Prostate gland (tissue), 2 donors: Measurements from ENCODE around the gene USP32. TPM values are rescaled to one million over a fixed set of nuclear protein-coding genes. Genes with fewer than 3 reads are reported as not detected.
"Not testable (repeated sequence)": the region's sequence is repeated elsewhere in the genome, so short reads cannot be mapped to it uniquely, and the experiment has no call there.

Source experiments
- DNase-seq: peaks from one replicate; pipeline ENCODE4 v3.0.0-alpha.2; 2019; ENCODE audit warnings: low spot score
- H3K27ac ChIP-seq, 2 donors: fragments of 200-600 bp; sonication (generic); 2 replicates each; pipeline ENCODE4 v1.5.1; 2017 to 2019
- H3K27me3 ChIP-seq: fragments of 200-600 bp; sonication (generic); replicated peaks from 2 replicates; pipeline ENCODE4 v1.5.1; 2019; ENCODE audit not compliant: insufficient read depth
- H3K36me3 ChIP-seq, 2 donors: fragments of 200-600 bp; sonication (generic); 1 replicate in 1 of 2; 2 replicates in 1 of 2; pipeline versions ENCODE4 v1.5.1 to v1.8.1; 2017 to 2019
- H3K4me1 ChIP-seq: fragments of 200-600 bp; sonication (generic); replicated peaks from 2 replicates; pipeline ENCODE4 v1.5.1; 2019
- H3K4me3 ChIP-seq, 2 donors: fragments of 200-600 bp; sonication (generic); 2 replicates each; pipeline ENCODE4 v1.5.1; 2017 to 2019
- H3K9me3 ChIP-seq: fragments of 200-600 bp; sonication (generic); 2 replicates; pipeline ENCODE4 v1.5.1; 2017
- POLR2A ChIP-seq: fragments of 450-650 bp; IDR thresholded peaks from one replicate; pipeline ENCODE4 v1.6.1; 2016; ENCODE audit warnings: antibody characterized with exemption, mild to moderate bottlenecking
- POLR2AphosphoS5 ChIP-seq: sonication (generic); formaldehyde crosslinking; IDR thresholded peaks from one replicate; pipeline ENCODE4 v1.6.1; 2017; ENCODE audit warnings: antibody characterized with exemption
- WGBS: methylation state at CpG from one replicate; pipeline ENCODE4 v1.1.5; 2018; 5-methylcytosine and 5-hydroxymethylcytosine counted together
- intact Hi-C: fragments of 100-400 bp; cut with DNase I; formaldehyde crosslinking; loops from one replicate; pipeline ENCODE4 v1.14.2; 2022
- total RNA-seq, 2 donors: library from RNA; depleted of rRNA; stranded (reverse); fragments of >200 nt; gene quantifications; one replicate each; pipeline ENCODE4 v1.1.0, GENCODE V29; 2016
- TF ChIP-seq, protein P1 (sequence below), 4 experiments: fragments of 200-600 bp in 2 of 4; fragments of 450-650 bp in 2 of 4; sonication (generic) in 2 of 4; IDR thresholded peaks; 1 replicate in 3 of 4; 2 replicates in 1 of 4; pipeline ENCODE4 v1.5.1; 2016 to 2019; ENCODE audit warnings: antibody characterized with exemption in 4 of 4, mild to moderate bottlenecking in 2 of 4, moderate library complexity in 2 of 4

Gene USP32
- total RNA-seq, 2 donors from 2014 or later, result 21.8 to 59.3 TPM

DNA sequence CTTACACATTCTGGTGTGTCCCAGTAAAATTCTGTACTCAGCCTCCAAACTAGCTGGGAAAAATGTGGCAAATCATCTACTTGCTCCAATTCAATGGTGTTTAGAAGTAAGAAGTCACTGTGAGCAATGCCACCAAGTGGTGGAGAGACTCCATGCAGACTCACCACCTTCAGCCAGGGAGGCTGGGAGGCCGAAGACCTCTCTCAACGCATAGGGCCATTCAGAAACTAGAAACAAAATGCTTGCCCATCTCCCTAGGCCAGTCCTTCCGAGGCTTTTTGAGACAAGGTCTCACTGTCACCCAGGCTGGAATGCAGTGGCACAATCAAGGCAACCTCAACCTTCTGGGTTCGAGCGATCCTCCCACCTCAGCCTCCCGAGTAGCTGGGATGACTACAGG is 217.2 kb downstream of the USP32 start:
- H3K36me3 ChIP-seq, intact Hi-C loops, H3K4me3 ChIP-seq, H3K27ac ChIP-seq, H3K4me1 ChIP-seq, DNase-seq, H3K9me3 ChIP-seq, H3K27me3 ChIP-seq: not testable (repeated sequence)
- 96% methylated on average over 6 of the region's 6 CpGs for WGBS
- TF ChIP-seq, protein P1, sequence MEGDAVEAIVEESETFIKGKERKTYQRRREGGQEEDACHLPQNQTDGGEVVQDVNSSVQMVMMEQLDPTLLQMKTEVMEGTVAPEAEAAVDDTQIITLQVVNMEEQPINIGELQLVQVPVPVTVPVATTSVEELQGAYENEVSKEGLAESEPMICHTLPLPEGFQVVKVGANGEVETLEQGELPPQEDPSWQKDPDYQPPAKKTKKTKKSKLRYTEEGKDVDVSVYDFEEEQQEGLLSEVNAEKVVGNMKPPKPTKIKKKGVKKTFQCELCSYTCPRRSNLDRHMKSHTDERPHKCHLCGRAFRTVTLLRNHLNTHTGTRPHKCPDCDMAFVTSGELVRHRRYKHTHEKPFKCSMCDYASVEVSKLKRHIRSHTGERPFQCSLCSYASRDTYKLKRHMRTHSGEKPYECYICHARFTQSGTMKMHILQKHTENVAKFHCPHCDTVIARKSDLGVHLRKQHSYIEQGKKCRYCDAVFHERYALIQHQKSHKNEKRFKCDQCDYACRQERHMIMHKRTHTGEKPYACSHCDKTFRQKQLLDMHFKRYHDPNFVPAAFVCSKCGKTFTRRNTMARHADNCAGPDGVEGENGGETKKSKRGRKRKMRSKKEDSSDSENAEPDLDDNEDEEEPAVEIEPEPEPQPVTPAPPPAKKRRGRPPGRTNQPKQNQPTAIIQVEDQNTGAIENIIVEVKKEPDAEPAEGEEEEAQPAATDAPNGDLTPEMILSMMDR (IDR thresholded peaks at IDR 0.05), result peak in 1 of 4 experiments; percentile 14

DNA sequence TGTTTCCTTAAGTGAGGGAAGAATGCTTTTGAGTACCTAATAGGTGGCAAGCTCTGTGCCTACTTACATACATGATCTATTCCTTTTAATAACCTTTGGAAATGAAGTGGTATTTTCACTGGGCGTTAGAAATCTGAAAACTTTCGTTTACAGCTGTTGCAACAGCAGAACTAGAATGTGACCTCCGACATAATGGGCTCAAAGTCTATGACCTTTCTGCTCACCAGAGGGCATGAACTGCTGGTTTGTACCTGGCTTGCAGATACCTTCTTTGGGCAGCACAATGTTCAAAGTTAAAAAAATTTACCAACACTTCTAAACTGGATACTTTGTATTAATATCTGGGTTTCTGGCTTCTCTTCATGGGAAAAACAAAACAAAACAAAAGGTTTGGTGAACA is 217.9 kb downstream of the USP32 start:
- H3K4me3 ChIP-seq, result no peak overlapping the region
- H3K27ac ChIP-seq, result no peak overlapping the region
- no peaks in the 10 kb centered on the region for H3K9me3 ChIP-seq
- DNase-seq, result no peak
- intact Hi-C loops, result no loop called here
- TF ChIP-seq POLR2AphosphoS5, result no peak
- TF ChIP-seq, protein P1 (IDR thresholded peaks at IDR 0.05), result no peak
- TF ChIP-seq POLR2A, result no peak
- no peaks in the 10 kb centered on the region for H3K27me3 ChIP-seq
- WGBS, result 82% methylated on average over 3 of the region's 3 CpGs
- H3K4me1 ChIP-seq, result no peaks in the 10 kb centered on the region
- H3K36me3 ChIP-seq, result no peaks in the 10 kb centered on the region

DNA sequence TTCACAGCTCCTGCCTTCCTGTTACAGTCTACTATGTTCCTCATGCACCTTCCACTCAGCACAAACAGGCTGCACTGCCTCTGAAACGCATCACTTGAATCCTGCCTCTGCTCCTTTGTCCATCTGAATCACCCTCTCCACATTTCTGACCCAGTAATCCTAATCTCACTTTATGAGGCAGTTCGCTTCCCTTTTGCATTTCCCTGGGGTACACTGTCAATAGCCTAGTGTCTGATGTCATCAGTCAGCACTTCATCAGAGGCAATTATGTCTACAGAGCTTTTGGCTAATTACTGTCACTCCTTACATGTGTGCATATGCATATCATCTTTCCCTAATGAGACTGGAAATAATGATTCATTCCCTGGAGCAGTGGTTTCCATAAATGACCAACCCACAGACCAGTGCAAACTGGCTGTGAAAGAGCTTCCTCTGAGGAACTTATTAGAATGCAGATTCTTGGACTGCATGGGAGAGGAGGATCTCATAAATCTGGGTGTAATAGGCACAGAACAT is 218.6 kb downstream of the USP32 start:
- DNase-seq, result no peak
- WGBS, result 61% methylated on average over 2 of the region's 2 CpGs

DNA sequence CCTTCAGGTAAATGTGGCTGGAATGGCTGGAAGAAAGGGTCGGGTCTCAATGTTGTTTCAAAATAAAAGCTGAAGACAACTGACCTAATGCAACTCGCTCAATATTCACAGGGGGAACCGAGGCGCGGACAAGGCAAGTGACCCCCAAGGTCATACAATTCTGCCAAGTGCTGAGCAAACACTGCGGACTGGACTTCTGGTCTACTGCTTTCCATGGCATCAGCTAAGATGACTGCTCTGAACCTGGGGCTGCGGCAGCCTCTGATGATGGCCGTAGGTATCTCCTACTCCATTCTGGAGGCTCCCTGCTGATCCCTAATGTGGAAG is 220.2 kb downstream of the USP32 start:
- DNase-seq, result no peak
- Histone ChIP-seq H3K36me3 (no peaks in the 10 kb centered on the region), H3K9me3 (no peaks in the 10 kb centered on the region), H3K27me3 (no peaks in the 10 kb centered on the region), H3K27ac (no peak overlapping the region), H3K4me1 (no peaks in the 10 kb centered on the region), H3K4me3 (no peak overlapping the region)
- WGBS, result 90% methylated on average over 8 of the region's 8 CpGs
- TF ChIP-seq POLR2AphosphoS5, result no peak
- TF ChIP-seq, protein P1 (IDR thresholded peaks at IDR 0.05), result no peak
- no peak for TF ChIP-seq POLR2A
- intact Hi-C loops, result no loop called here

More for the DNA sequence above, 218.6 kb downstream of the USP32 start:
- H3K36me3 ChIP-seq, result no peaks in the 10 kb centered on the region
- no peaks in the 10 kb centered on the region for H3K9me3 ChIP-seq
- no peak overlapping the region for H3K27ac ChIP-seq
- intact Hi-C loops, result no loop called here
- no peaks in the 10 kb centered on the region for H3K27me3 ChIP-seq
- TF ChIP-seq, protein P1 (IDR thresholded peaks at IDR 0.05), result no peak
- TF ChIP-seq POLR2A, result no peak
- H3K4me1 ChIP-seq, result no peaks in the 10 kb centered on the region
- no peak overlapping the region for H3K4me3 ChIP-seq

DNA sequence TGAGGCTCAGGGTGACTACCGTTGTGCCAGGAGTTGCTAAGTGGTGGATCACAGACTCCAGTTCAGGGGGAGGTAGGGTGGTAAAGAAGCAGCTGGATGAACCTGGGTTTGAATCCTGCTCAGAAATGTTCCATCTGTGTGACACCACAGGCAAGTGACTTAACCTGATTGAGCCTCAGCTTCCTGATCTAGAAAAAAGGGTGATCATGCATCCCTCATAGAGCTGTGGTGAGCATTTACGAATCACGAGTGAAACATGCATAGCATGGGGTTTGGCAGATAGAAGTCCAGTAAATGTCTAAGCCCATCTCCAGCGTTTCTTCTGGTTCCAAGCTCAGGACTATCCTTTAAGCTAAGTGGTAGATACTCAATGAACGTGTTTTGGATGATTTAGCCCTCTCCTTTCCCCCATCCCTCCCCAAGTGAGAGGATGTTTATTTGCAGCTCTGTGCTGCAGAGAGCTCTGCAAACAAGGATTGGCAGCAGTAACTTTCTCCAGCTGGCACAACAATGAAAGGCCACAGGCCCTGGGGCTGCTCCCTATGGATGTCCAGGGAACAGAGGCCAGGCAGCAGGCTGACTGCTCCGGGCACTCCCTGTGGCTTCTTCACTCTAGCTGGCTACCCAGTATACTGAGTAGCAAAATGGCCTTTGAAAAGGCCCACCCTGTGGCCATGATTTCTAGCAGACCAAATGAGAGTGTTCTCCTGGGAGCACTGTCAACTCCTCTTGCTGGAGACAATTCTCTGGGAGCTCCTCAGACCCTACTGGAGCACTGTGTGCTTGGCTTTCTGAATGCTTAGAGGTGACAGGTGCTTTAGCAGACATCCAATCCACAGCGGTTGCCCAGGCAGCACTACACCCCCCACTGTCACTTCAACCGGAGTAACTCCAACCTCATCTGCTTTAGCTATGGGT is 220.8 kb downstream of the USP32 start:
- Histone ChIP-seq H3K4me1 (no peaks in the 10 kb centered on the region), H3K9me3 (no peaks in the 10 kb centered on the region), H3K4me3 (no peak overlapping the region), H3K27ac (no peak overlapping the region), H3K36me3 (no peaks in the 10 kb centered on the region), H3K27me3 (no peaks in the 10 kb centered on the region)
- TF ChIP-seq, protein P1 (IDR thresholded peaks at IDR 0.05), result no peak
- no peak for TF ChIP-seq POLR2A
- no peak for TF ChIP-seq POLR2AphosphoS5
- 70% methylated on average over 8 of the region's 8 CpGs for WGBS
- intact Hi-C loops, result no loop called here
- DNase-seq, result no peak
